DMS114 treated with DMSO at 0.1 percent for 48 hours (cell line): Measurements from ENCODE around the gene RNF227.
"Not testable (repeated sequence)": the region's sequence is repeated elsewhere in the genome, so short reads cannot be mapped to it uniquely, and the experiment has no call there.

Experiments used
- DNase-seq: peaks from one replicate; lab custom pipeline; 2025; ENCODE audit not compliant: unreplicated experiment; lab: John Stamatoyannopoulos, UW

The RNF227 gene

GRCh38 chr17:7864995-7865650 lies 51.0 kb downstream of the RNF227 start:
- DNase-seq, result no peak

DNA sequence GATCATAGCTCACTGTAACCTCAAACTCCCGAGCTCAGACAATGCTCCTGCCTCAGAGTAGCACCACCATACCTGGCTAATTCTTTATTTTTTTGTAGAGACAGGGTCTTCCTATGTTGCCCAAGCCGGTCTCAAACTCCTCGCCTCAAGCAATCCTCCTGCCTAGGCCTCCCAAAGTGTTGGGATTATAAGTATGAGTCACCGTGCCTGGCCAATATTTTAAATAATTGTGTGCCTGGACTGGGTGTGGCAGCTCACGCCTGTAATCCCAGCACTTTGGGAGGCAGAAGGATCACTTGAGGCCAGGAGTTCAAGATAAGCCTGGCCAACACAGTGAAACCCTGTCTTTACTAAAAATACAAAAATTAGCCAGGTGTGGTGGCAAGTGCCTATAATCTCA lies 51.7 kb downstream of the RNF227 start:
- not testable (repeated sequence) for DNase-seq
